ENCODE results near the gene ATRN.

GRCh38 chr20:3661814-3662665 is 191.2 kb downstream of the ATRN start:
- TF ChIP-seq RAD21 (IDR thresholded peaks at IDR 0.05) = no peak
- TF ChIP-seq CTCF (IDR thresholded peaks at IDR 0.05; ENCODE audit: low read depth, low read length, missing input control) = no peak
- TF ChIP-seq ZBTB33 (IDR thresholded peaks at IDR 0.05) = no peak
- TF ChIP-seq EGR1 (IDR thresholded peaks at IDR 0.05; ENCODE audit: low read depth in 2 of 2) = no peak
- TF ChIP-seq JUND (IDR thresholded peaks at IDR 0.05) = no peak
- no peak for TF ChIP-seq TAF1 (conservative IDR thresholded peaks at IDR 0.05)
- no peak for TF ChIP-seq GABPA (IDR thresholded peaks at IDR 0.05 in 1 of 2, conservative IDR thresholded peaks at IDR 0.05 in 1 of 2)
- TF ChIP-seq YY1 (IDR thresholded peaks at IDR 0.05) = no peak
- TF ChIP-seq REST (IDR thresholded peaks at IDR 0.05) = no peak

Data from liver (tissue), 3 donors.